Measurements from ENCODE around the gene TYW3. TPM values are rescaled to one million over a fixed set of nuclear protein-coding genes. Genes with fewer than 3 reads are reported as not detected.

The TYW3 gene
- total RNA-seq, 1 experiment from 2014 or later: 12.0 TPM

DNA sequence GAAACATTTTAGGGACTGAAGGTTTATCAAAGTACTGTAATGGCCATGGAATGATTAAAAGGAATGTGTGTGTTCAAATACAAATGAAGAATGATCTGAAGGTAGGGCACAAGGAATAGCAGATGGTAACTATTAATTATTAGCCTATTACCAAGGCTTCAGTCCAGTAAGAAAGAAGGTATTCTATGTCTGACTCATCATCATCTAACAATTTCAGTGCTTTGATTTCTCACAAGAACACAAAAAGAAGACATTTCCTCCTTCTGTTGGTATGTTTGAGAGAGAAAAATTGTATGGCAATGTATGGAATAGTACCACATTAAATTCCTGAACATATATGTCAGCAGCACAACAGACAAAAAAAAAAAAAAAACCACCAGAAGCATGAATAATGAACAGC lies 57.5 kb downstream of the TYW3 start:
- DNase-seq (ENCODE audit: low spot score): no peak

DNA sequence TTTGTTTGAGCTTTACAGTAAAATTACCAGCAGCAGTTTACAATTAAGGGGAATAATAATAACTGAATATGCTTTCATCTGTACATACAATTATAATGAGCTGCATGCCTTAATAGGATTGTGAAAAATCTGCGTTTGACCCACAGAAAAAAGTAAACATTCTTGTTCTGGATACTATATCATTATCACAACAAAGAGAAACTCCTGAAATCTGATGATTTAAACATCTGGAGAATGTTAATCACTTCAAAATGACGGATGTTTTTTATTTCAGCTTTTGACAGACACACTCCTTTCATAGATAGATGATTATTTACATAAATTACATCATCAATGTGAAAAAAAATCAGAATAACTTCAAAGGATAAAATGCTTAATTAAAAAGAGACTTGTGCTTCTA lies 58.5 kb downstream of the TYW3 start:
- DNase-seq (ENCODE audit: low spot score): no peak

GRCh38 chr1:74799119-74799657 lies 66.2 kb downstream of the TYW3 start:
- DNase-seq (ENCODE audit: low spot score): no peak

GRCh38 chr1:74811436-74812179 lies 78.7 kb downstream of the TYW3 start:
- no peak for DNase-seq (ENCODE audit: low spot score)

GRCh38 chr1:74812180-74812541 lies 79.2 kb downstream of the TYW3 start:
- no peak for DNase-seq (ENCODE audit: low spot score)

Other genes with a start within 250 kb of the TYW3 start
- not detected in 2 replicates for gene LRRC53, start 220.5 kb upstream of the TYW3 start, total RNA-seq (2014; rRNA removed; shearing (Covaris generic))
- gene ERICH3, start 59.4 kb upstream of the TYW3 start, total RNA-seq (2014; rRNA removed; shearing (Covaris generic)): 0.07 TPM in 1 of 2 replicates, not detected in the other
- 19.8 and 27.2 TPM in 2 replicates for gene CRYZ, start 102 bp upstream of the TYW3 start, total RNA-seq (2014; rRNA removed; shearing (Covaris generic))

Data from A172 (cell line).